ENCODE data around the gene TIGD6.
"Not testable (repeated sequence)": the region's sequence is repeated elsewhere in the genome, so short reads cannot be mapped to it uniquely, and the experiment has no call there.

Gene TIGD6

DNA sequence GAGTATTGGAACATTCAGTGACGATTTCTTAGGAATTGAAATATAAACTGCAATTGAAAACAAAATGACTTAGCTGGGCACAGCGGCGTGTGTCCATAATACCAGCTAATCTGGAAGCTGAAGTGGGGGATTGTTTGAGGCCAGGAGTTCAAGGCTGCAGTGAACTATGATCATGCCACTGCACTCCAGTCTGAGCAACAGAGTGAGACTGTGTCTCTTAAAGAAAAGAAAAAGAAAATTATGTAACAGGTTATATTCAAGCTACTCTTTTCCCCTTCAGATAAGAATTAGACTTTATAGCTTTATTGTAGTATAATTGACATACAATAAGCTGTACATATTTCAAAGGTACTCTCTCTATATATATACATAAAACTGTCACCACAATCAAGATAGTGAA, 33.5 kb downstream of the TIGD6 start:
- DNase-seq = no peak

DNA sequence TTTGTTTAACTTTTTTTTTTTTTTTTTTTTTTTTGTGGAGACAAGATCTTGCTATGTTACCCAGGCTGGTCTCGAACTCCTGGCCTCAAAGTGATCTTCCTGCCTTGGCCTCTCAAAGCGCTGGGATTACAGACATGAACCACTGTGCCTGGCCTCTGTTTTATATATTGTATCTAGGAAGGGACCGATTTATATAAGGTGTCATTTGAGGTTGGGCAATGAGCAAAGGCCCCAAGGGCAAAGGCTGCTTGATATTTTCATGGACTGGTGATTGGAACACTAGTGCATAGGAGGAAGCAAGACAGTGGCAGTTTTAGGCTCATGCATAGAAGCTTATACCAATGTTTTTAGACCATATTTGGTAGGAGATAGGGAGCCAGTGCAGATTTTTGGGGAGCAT, 36.7 kb downstream of the TIGD6 start:
- DNase-seq = no peak

- DNase-seq = no peak
Observed at GRCh38 chr5:149962601-149963300, 37.7 kb downstream of the TIGD6 start.

GRCh38 chr5:149961957-149962409, 38.5 kb downstream of the TIGD6 start:
- no peak for DNase-seq

DNA sequence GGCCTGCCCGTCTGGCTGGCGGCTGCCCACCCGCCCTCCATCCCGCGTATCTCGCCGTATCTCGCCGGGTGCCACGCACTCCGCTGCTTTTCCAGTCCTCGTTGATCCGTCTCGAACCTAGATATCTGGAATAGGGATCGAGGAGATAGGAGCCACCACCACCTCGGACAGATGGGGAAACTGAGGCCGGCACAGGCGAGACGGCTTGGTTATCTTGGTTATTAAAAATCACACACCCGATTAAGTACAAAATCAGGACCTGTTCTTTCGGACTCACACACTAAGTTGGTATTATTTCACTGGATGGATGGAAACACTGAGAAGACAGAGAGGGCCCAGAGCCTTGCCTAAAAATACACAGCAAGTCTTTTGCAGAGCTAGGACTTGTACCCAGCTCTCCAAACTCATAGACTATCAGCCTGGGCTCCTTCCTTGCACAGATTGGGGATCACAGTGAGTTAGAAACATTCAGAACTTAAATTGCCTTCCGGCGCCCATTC, 39.2 kb downstream of the TIGD6 start:
- no peak for DNase-seq

GRCh38 chr5:149960272-149961185, 39.9 kb downstream of the TIGD6 start, which contains the start of gene SLC26A2:
Gene SLC26A2, plus strand, starts transcription at chr5:149960758. Its CDS starts 16,895 bp downstream, at chr5:149977653.
- peak; percentile 89 to 94 for DNase-seq

GRCh38 chr5:149959406-149960236, 40.8 kb downstream of the TIGD6 start:
- no peak for DNase-seq

DNA sequence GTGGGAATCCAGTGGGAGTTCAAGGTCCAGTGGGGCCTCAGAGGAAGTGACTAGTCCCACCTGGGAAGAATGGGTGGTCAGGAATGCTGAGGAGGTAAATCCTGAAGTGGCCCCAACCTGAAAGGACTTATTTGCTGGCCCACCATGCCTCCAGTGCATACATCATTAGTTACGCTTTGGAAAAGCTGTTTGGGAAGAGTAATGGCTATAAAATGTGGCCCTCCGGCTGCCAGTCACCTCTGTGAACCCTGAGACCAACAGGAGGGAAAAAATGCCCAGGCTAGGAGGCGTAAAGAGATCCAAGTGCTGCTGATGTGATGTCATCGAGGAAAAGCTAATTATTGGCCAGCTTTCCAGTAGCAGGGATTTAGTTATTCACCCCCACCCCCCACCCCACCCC, 42.6 kb downstream of the TIGD6 start:
- DNase-seq = no peak

DNA sequence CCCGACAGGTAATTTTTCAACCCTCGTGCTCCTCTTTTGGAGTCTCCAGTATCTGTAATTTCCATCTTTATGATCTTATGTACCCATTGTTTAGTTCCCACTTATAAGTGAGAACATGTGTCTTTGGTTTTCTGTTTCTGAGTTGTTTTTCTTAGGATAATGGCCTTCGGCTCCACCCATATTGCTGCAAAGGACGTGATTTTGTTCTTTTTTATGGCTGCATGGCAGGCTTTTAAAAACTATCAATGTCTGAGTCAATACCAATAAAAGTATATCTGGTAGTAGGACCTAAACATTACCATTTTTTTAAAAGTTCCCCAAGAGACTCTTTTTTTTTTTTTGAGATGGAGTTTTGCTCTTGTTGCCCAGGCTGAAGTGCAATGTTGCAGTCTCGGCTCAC, 43.8 kb downstream of the TIGD6 start:
- DNase-seq = no peak

DNA sequence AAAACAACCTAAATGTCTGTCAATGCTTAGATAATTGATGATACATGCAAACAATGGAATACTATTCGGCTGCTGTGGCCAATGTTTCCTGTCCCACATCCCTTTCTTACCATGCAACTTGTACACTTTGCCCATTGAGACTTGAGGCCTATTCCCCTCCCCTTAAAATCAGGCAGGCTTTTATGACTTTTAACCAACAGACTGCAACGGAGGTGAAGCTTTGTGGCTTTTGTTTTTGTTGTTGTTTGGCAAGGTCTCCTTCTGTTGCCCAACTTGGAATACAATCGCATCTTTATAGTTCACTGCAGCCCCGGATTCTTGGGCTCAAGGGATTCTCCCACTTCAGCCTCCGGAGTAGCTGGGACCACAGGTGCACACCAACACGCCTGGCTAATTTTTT, 45.7 kb downstream of the TIGD6 start:
- DNase-seq = no peak

DNA sequence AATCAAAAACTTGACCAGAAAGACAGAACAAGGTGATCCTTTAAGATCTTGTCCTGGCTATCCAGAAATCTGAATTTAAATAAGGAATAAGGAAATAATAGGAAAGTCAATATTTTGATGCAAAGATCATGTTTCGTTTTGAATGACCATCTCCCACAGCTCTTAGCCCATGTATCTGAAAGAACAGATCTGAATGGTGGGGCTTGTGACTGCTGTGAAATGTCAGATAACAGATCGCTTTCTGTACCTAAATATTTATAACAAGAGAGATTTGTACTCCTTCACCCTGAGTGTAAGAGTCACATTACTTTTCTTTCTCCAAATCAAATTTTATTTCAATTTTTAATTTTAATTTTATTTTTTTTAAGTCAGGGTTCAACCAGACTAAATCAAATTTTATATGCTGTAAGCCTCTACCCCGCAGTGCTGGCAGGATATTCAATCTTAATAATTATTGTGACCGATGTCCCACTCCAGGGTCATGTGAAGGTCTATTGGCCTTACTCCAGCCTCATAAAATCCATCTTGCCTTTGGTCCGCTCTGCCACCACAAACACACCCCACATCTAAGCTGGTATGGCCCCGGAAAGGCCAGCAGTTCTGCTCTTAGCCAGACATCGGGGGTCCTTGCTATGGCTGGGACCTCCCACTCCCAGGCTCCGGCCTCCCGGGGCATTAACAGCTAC, 46.9 kb downstream of the TIGD6 start:
- no peak for DNase-seq

DNA sequence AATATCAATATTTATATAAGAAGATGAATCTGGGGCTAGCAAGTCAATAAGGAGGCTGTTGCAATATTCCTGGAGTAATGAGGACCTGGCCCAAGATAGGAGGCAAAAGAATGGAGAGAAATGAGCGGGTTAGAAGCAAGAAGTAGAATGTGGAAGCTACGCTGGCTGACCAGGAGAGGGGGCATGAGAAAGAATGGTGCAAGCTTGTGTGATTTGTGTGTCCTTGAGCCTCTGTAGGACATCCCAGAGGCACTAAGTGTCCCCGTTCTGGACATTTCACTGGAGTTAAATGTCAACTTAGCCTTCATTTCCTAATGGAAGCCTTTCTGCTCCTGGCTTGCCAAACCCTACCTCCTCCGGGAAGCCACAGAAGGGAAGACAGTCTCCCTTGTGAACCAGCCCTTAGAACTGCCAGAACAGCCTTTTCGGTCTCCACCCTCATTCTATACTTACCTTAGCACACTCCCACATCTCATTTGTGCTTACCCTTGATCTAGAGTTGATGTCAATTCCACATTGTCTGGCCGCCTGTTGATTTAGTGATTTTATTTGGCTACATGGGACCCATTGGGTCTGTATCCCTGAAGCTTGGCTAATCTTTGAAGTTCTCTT, 49.2 kb downstream of the TIGD6 start:
- no peak for DNase-seq

GRCh38 chr5:149948993-149949392, 51.5 kb downstream of the TIGD6 start:
- DNase-seq = no peak

DNA sequence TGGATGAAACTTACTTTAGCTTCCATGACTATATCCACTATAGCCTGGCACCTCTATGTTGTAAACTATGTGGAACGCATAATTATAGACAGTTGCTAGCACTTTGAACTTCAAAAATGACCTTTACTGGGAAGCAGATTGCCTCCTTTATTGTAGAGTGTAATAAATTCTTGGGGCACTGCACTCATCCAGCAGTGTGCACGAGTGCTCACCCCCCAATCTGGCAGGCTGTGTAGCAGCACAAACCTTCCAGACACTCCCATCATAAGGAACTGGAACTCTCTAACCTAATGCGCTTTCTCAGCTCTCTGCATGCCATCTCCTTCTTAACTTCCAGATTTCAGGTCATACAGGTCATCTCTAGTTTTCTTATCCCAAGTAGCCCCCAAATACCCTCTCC, 54.3 kb downstream of the TIGD6 start:
- no peak for DNase-seq

- DNase-seq = no peak
Observed at GRCh38 chr5:149944666-149945065, 55.8 kb downstream of the TIGD6 start, which contains the start of gene PDE6A. Gene PDE6A, minus strand, starts transcription at chr5:149944793. Its CDS starts 120 bp downstream, at chr5:149944673.

- not testable (repeated sequence) for DNase-seq
Observed at GRCh38 chr5:149943177-149943949, 57.1 kb downstream of the TIGD6 start.
